H1 (cell line): ENCODE results near the gene KIF26B. TPM values are rescaled to one million over a fixed set of nuclear protein-coding genes. Genes with fewer than 3 reads are reported as not detected.

Experiments used
- CTCF ChIA-PET: fragments of 300-600 bp; sonication (Branson Sonifier 250); formaldehyde crosslinking; loops from one replicate; lab custom pipeline; 2021; ENCODE audit not compliant: partially characterized antibody; lab: Charles Lee
- POLR2A ChIA-PET: fragments of 300-600 bp; sonication (Branson Sonifier 250); formaldehyde crosslinking; loops from one replicate; lab custom pipeline; 2021; ENCODE audit warnings: inconsistent platforms; ENCODE audit not compliant: partially characterized antibody; lab: Charles Lee
- DNase-seq, 2 experiments: peaks; one replicate each; pipeline versions ENCODE4 v3.0.0 to v3.0.0-alpha.2; 2010 to 2022; ENCODE audit warnings: low spot score in 2 of 2, low read depth in 1 of 2, mixed read lengths in 1 of 2
- FAIRE-seq: peaks from 2 replicates; lab custom pipeline; 2011; peaks lifted over from hg19 to GRCh38; lab: Jason Lieb, UNC
- H2AFZ ChIP-seq: 2 replicates; pipeline ENCODE4 v1.8.1; 2012; ENCODE audit warnings: low read length, inconsistent platforms
- H2AK5ac ChIP-seq: 2 replicates; pipeline ENCODE4 v1.6.1; 2013; ENCODE audit warnings: low read depth, low read length
- H2BK120ac ChIP-seq: replicated peaks from 2 replicates; pipeline ENCODE3; 2013; ENCODE audit warnings: low read depth, low read length, inconsistent platforms
- H2BK12ac ChIP-seq: 2 replicates; pipeline ENCODE4 v1.6.1; 2013; ENCODE audit warnings: low read depth, low read length
- H2BK15ac ChIP-seq: 2 replicates; pipeline ENCODE4 v1.6.1; 2013; ENCODE audit warnings: low read length
- H2BK20ac ChIP-seq: 2 replicates; pipeline ENCODE4 v1.6.1; 2013; ENCODE audit warnings: low read length
- H2BK5ac ChIP-seq: 2 replicates; pipeline ENCODE4 v1.6.1; 2013; ENCODE audit warnings: low read depth, low read length
- H3K14ac ChIP-seq: 2 replicates; pipeline ENCODE4 v1.6.1; 2013; ENCODE audit warnings: inconsistent platforms; ENCODE audit not compliant: insufficient read length
- H3K18ac ChIP-seq: 2 replicates; pipeline ENCODE4 v1.6.1; 2013; ENCODE audit warnings: low read length; ENCODE audit errors: extremely low read depth
- H3K23ac ChIP-seq: 2 replicates; pipeline ENCODE4 v1.6.1; 2013; ENCODE audit warnings: inconsistent platforms; ENCODE audit not compliant: insufficient read length
- H3K23me2 ChIP-seq: 2 replicates; pipeline ENCODE4 v1.6.1; 2013; ENCODE audit warnings: low read depth, low read length
- H3K27ac ChIP-seq: 2 replicates; pipeline ENCODE4 v1.6.1; 2011; ENCODE audit warnings: low read depth, low read length, inconsistent platforms
- H3K27me3 ChIP-seq, 4 experiments: replicated peaks in 1 of 4; 1 replicate in 1 of 4; 2 replicates in 3 of 4; pipeline versions ENCODE4 v1.6.1 to v1.8.1; 2011 to 2013; ENCODE audit warnings: low read length in 3 of 4, mild to moderate bottlenecking in 3 of 4, inconsistent platforms in 2 of 4, mixed read lengths in 2 of 4, moderate library complexity in 1 of 4; ENCODE audit not compliant: control insufficient read depth in 3 of 4, insufficient read depth in 3 of 4; ENCODE audit errors: extremely low read depth in 1 of 4
- H3K36me3 ChIP-seq, 4 experiments: 2 replicates each; pipeline versions ENCODE4 v1.6.1 to v1.8.1; 2011 to 2013; ENCODE audit warnings: mild to moderate bottlenecking in 4 of 4, low read length in 3 of 4, moderate library complexity in 2 of 4, control low read depth in 1 of 4, inconsistent platforms in 1 of 4; ENCODE audit not compliant: insufficient read depth in 4 of 4, control insufficient read depth in 2 of 4
- H3K4ac ChIP-seq: replicated peaks from 2 replicates; pipeline ENCODE3; 2013; ENCODE audit warnings: low read length, low read depth, mixed read lengths, inconsistent platforms; ENCODE audit not compliant: insufficient read length
- H3K4me1 ChIP-seq, 4 experiments: replicated peaks in 1 of 4; 1 replicate in 1 of 4; 2 replicates in 3 of 4; pipeline versions ENCODE4 v1.6.1 to v1.8.1; 2011 to 2013; ENCODE audit warnings: low read length in 3 of 4, inconsistent platforms in 2 of 4, mixed read lengths in 1 of 4; ENCODE audit not compliant: insufficient read depth in 4 of 4, control insufficient read depth in 3 of 4
- H3K4me2 ChIP-seq, 2 experiments: 2 replicates each; pipeline versions ENCODE4 v1.6.1 to v1.8.1; 2011 to 2013; ENCODE audit warnings: low read depth in 2 of 2, low read length in 2 of 2, control low read depth in 1 of 2, inconsistent platforms in 1 of 2, mild to moderate bottlenecking in 1 of 2; ENCODE audit not compliant: insufficient read depth in 1 of 2
- H3K4me3 ChIP-seq, 4 experiments: fragments of 200-600, 300-600 bp in 1 of 4; sonication (generic), shearing (Covaris generic), sonication (Bioruptor Twin) in 1 of 4; 2 replicates each; pipeline versions ENCODE4 v1.5.1 to v1.8.1; 2011 to 2016; ENCODE audit warnings: low read length in 4 of 4, low read depth in 3 of 4, control low read depth in 2 of 4, inconsistent platforms in 2 of 4, mild to moderate bottlenecking in 2 of 4, mixed read lengths in 1 of 4, moderate library complexity in 1 of 4; ENCODE audit not compliant: insufficient read depth in 2 of 4; ENCODE audit errors: extremely low read depth in 1 of 4
- H3K56ac ChIP-seq: replicated peaks from 2 replicates; pipeline ENCODE3; 2013; ENCODE audit warnings: low read depth, mild to moderate bottlenecking, mixed read lengths, low read length, inconsistent platforms; ENCODE audit not compliant: insufficient read length
- H3K79me1 ChIP-seq: 2 replicates; pipeline ENCODE4 v1.6.1; 2013; ENCODE audit warnings: low read depth, low read length, control low read depth
- H3K79me2 ChIP-seq, 2 experiments: 2 replicates each; pipeline versions ENCODE4 v1.6.1 to v1.8.1; 2012 to 2013; ENCODE audit warnings: low read length in 2 of 2, mild to moderate bottlenecking in 2 of 2, inconsistent platforms in 1 of 2; ENCODE audit not compliant: insufficient read depth in 2 of 2, control insufficient read depth in 1 of 2
- H3K9ac ChIP-seq, 4 experiments: replicated peaks in 1 of 4; 1 replicate in 1 of 4; 2 replicates in 3 of 4; pipeline versions ENCODE4 v1.6.1 to v1.8.1; 2011 to 2013; ENCODE audit warnings: low read depth in 3 of 4, low read length in 3 of 4, control low read depth in 2 of 4, mild to moderate bottlenecking in 2 of 4, moderate library complexity in 2 of 4, inconsistent platforms in 1 of 4; ENCODE audit errors: extremely low read depth in 1 of 4
- H3K9me3 ChIP-seq, 2 experiments: 2 replicates each; pipeline versions ENCODE4 v1.6.1 to v1.8.1; 2012 to 2013; ENCODE audit warnings: mild to moderate bottlenecking in 2 of 2, moderate library complexity in 2 of 2, control low read depth in 1 of 2, inconsistent platforms in 1 of 2, low read depth in 1 of 2, low read length in 1 of 2, mixed read lengths in 1 of 2; ENCODE audit not compliant: insufficient read depth in 2 of 2
- H4K20me1 ChIP-seq, 2 experiments: replicated peaks in 1 of 2; 2 replicates each; pipeline versions ENCODE3 to v1.8.1; 2011 to 2013; ENCODE audit warnings: inconsistent platforms in 2 of 2, low read length in 2 of 2, mild to moderate bottlenecking in 1 of 2; ENCODE audit not compliant: insufficient read depth in 2 of 2, control insufficient read depth in 1 of 2
- H4K5ac ChIP-seq: 2 replicates; pipeline ENCODE4 v1.6.1; 2013; ENCODE audit warnings: low read length, low read depth, mixed read lengths, inconsistent platforms; ENCODE audit not compliant: insufficient read length
- H4K8ac ChIP-seq: 2 replicates; pipeline ENCODE4 v1.8.0; 2013; ENCODE audit warnings: mild to moderate bottlenecking, moderate library complexity, low read length, inconsistent platforms; ENCODE audit not compliant: insufficient read depth; ENCODE audit errors: extremely low read depth
- H4K91ac ChIP-seq: replicated peaks from 2 replicates; pipeline ENCODE3; 2013; ENCODE audit warnings: low read length, mixed read lengths, inconsistent platforms; ENCODE audit not compliant: insufficient read length
- KDM5A ChIP-seq: fragments of 200-600 bp; IDR thresholded peaks from 2 replicates; pipeline ENCODE4 v1.7.1; 2012; ENCODE audit warnings: mild to moderate bottlenecking, low read length, inconsistent platforms, mixed read lengths
- NANOG ChIP-seq: IDR thresholded peaks from 2 replicates; pipeline ENCODE4 v1.6.1; 2011; ENCODE audit warnings: low read length, low read depth, mild to moderate bottlenecking, inconsistent platforms; ENCODE audit not compliant: insufficient read depth, poor library complexity, severe bottlenecking
- RBBP5 ChIP-seq: IDR thresholded peaks from 2 replicates; pipeline ENCODE4 v1.7.1; 2012; ENCODE audit warnings: low read depth, mild to moderate bottlenecking, inconsistent platforms, low read length, moderate library complexity, borderline replicate concordance
- SIRT6 ChIP-seq: IDR thresholded peaks from one replicate; pipeline ENCODE4 v1.7.1; 2012; ENCODE audit warnings: low read length, inconsistent platforms
- TBP ChIP-seq: IDR thresholded peaks from 2 replicates; pipeline ENCODE4 v1.6.1; 2011; ENCODE audit warnings: low read depth, low read length, improper control_type of control experiment
- WGBS, 2 experiments: shearing (Covaris generic) in 1 of 2; methylation state at CpG; one replicate each; pipeline versions ENCODE4 v1.1.6 to v1.1.7; 2013 to 2015; ENCODE audit warnings: low lambda C conversion rate in 2 of 2, mixed read lengths in 2 of 2, inconsistent platforms in 1 of 2, low coverage in 1 of 2, missing lambda C conversion rate in 1 of 2; ENCODE audit not compliant: insufficient replicate concordance in 2 of 2, insufficient coverage in 1 of 2, insufficient read length in 1 of 2; ENCODE audit errors: extremely low coverage in 1 of 2, missing lambda C conversion rate in 1 of 2; 5-methylcytosine and 5-hydroxymethylcytosine counted together
- polyA plus RNA-seq, 7 experiments: library from polyadenylated mRNA; depleted of rRNA in 3 of 7; stranded (reverse) in 5 of 7; unstranded in 2 of 7; fragments of >200 nt in 5 of 7; fragments of 200-250 nt in 2 of 7; gene quantifications; 1 replicate in 5 of 7; 2 replicates in 1 of 7; 4 replicates in 1 of 7; pipeline versions ENCODE4 v1.2.1 to v1.2.3, GENCODE V29; 2011 to 2013; ENCODE audit warnings: missing spikeins in 2 of 7, mixed read lengths in 2 of 7
- total RNA-seq: library from RNA; stranded (reverse); fragmentation: NEBNext Ultra II Directional; extraction: Animal tissue kit (Norgen Biotek cat#: 25700); gene quantifications from 2 replicates; pipeline ENCODE4 v1.2.1, GENCODE V29; 2021
- TF ChIP-seq, protein P1 (sequence below): IDR thresholded peaks from 2 replicates; pipeline ENCODE4 v1.6.1; 2011; ENCODE audit warnings: low read length, improper control_type of control experiment

KIF26B gene
- total and polyA plus RNA-seq, 2 of the 8 experiments (the other 6 are each of a cell fraction or from before 2014, with no cell fraction given): 0.06 to 0.28 TPM

DNA sequence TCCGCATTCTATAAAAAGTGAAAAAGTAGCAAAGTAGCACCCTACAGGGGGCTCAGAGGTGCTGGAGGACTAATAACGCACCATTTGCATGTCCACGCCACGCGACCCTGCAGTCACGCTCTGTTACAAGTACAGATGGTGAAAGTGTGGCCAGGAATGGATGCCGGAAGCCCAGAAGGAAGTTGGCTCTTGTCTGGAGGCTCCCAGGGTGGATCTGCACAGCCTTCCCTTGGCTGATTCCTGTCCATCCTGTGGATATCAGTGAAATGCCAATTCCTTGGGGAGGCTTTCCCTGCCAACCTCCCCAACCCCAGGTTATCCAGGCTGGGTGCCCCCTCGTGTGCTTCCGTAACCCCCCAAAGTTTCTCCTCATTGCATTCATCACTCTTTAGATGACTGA, 396.8 kb downstream of the KIF26B start:
- no peaks in the 10 kb centered on the region for H3K36me3 ChIP-seq
- no peak overlapping the region for H2BK120ac ChIP-seq
- no peaks in the 10 kb centered on the region for H3K79me2 ChIP-seq
- no peaks in the 10 kb centered on the region for H3K9me3 ChIP-seq
- H2AK5ac ChIP-seq: no peak overlapping the region
- H3K18ac ChIP-seq: no peak overlapping the region
- H4K91ac ChIP-seq: no peak overlapping the region
- ChIA-PET CTCF (interaction anchor here (1.3 to 2.5 kb wide), 2 partner anchors 8 to 28 kb away, joined by 3 to 14 read pairs; no protein-coding TSS in a partner anchor), POLR2A (interaction anchor here (1.3 kb wide), 1 partner anchor 10 kb away, joined by 3 read pairs; no protein-coding TSS in a partner anchor)
- H4K8ac ChIP-seq: no peak overlapping the region
- H3K4me3 ChIP-seq: no peak overlapping the region
- H3K4ac ChIP-seq: no peak overlapping the region
- no peak overlapping the region for H3K23ac ChIP-seq
- H3K23me2 ChIP-seq: no peaks in the 10 kb centered on the region
- H3K56ac ChIP-seq: no peak overlapping the region
- H2BK12ac ChIP-seq: no peak overlapping the region
- FAIRE-seq: no peak
- H3K27ac ChIP-seq: no peak overlapping the region
- no peak for DNase-seq
- WGBS, 2 experiments: 94% methylated on average over 9 of the region's 9 CpGs; no CpG with 5 or more reads in 1 of the 2 experiments
- no peak overlapping the region for H4K5ac ChIP-seq
- no peaks in the 10 kb centered on the region for H4K20me1 ChIP-seq
- H3K9ac ChIP-seq: no peak overlapping the region
- H3K14ac ChIP-seq: no peak overlapping the region
- no peak overlapping the region for H2BK5ac ChIP-seq
- H3K4me2 ChIP-seq: no peak overlapping the region
- no peak overlapping the region for H2BK20ac ChIP-seq
- H2BK15ac ChIP-seq: no peak overlapping the region
- no peaks in the 10 kb centered on the region for H3K79me1 ChIP-seq
- no peak overlapping the region for H2AFZ ChIP-seq
- peaks cover 0 to 10% (median 4%) of the 10 kb centered on the region in 4 experiments; a peak in 4 of 7 replicates for H3K4me1 ChIP-seq
- no peaks in the 10 kb centered on the region for H3K27me3 ChIP-seq
- no peak for TF ChIP-seq TBP
- TF ChIP-seq, protein P1, sequence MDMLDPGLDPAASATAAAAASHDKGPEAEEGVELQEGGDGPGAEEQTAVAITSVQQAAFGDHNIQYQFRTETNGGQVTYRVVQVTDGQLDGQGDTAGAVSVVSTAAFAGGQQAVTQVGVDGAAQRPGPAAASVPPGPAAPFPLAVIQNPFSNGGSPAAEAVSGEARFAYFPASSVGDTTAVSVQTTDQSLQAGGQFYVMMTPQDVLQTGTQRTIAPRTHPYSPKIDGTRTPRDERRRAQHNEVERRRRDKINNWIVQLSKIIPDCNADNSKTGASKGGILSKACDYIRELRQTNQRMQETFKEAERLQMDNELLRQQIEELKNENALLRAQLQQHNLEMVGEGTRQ: no peak
- no peak for TF ChIP-seq KDM5A
- TF ChIP-seq RBBP5: no peak
- no peak for TF ChIP-seq NANOG
- TF ChIP-seq SIRT6: no peak
